ENCODE results near the gene MRPS10.

DNA sequence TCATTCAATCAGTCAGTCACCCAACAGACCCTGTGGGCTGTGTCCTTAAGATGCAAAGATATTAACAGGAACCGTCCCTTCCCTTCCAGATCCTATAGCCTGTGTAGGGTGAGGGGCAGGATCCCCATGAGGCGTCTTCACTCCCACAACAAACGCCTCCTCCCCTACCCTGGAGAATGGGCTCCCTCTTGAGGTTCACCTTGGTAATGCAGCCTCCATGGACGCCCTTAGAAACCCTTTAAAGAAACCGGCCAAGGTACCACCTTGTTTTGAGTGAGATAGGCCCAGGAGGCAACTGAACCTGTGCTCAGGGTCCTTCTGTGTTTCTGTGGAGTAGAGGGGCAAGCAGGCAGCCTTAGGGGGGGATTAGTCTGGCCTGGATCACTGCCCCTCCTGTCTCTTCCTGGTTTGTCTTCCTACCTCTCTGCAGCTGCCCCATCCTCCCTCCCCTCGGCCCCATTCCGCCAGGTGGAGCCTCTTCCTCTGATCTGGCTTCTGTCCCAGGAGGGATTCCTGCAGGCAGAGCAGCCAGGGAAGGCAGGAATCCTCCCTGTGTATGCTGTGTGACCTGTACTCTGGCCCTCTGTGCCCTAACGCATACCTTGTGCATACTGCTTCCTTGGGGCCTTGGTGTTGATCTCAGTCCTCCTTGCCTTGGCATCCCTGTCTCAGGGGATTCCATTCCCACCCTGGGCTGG is 51.1 kb downstream of the MRPS10 start:
- TF ChIP-seq, protein P1, sequence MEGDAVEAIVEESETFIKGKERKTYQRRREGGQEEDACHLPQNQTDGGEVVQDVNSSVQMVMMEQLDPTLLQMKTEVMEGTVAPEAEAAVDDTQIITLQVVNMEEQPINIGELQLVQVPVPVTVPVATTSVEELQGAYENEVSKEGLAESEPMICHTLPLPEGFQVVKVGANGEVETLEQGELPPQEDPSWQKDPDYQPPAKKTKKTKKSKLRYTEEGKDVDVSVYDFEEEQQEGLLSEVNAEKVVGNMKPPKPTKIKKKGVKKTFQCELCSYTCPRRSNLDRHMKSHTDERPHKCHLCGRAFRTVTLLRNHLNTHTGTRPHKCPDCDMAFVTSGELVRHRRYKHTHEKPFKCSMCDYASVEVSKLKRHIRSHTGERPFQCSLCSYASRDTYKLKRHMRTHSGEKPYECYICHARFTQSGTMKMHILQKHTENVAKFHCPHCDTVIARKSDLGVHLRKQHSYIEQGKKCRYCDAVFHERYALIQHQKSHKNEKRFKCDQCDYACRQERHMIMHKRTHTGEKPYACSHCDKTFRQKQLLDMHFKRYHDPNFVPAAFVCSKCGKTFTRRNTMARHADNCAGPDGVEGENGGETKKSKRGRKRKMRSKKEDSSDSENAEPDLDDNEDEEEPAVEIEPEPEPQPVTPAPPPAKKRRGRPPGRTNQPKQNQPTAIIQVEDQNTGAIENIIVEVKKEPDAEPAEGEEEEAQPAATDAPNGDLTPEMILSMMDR (IDR thresholded peaks at IDR 0.05; ENCODE audit: low read depth, low read length, poor library complexity, severe bottlenecking): peak; percentile 91
- no peak for TF ChIP-seq EZH2phosphoT487 (IDR thresholded peaks at IDR 0.05; ENCODE audit: borderline replicate concordance, low read length)
